B cell (primary cell): ENCODE measurements around the gene FRMD4A. TPM values are rescaled to one million over a fixed set of nuclear protein-coding genes. Genes with fewer than 3 reads are reported as not detected.

Experiments
- ATAC-seq: fragments of 200-7000 bp; cut with Tn5 transposase; one replicate; pipeline ENCODE4 v1.10.0; 2021; ENCODE audit warnings: low read depth, mild to moderate bottlenecking, moderate number of reproducible peaks, moderate library complexity
- CTCF ChIA-PET: fragments of 350-600 bp; sonication (Branson Sonifier 250); formaldehyde crosslinking; loops from one replicate; lab custom pipeline; 2021; ENCODE audit warnings: antibody characterized with exemption, inconsistent platforms; lab: Charles Lee
- POLR2A ChIA-PET: fragments of 350-600 bp; sonication (Branson Sonifier 250); formaldehyde crosslinking; loops from one replicate; lab custom pipeline; 2021; ENCODE audit warnings: antibody characterized with exemption; lab: Charles Lee
- DNase-seq: peaks from one replicate; pipeline ENCODE4 v3.0.0; 2013
- H2AFZ ChIP-seq: 2 replicates; pipeline ENCODE4 v1.6.1; 2012; ENCODE audit warnings: mild to moderate bottlenecking, low read depth, low read length; ENCODE audit not compliant: insufficient read depth, poor library complexity, severe bottlenecking
- H3K27ac ChIP-seq, 2 donors: 1 replicate in 1 of 2; 2 replicates in 1 of 2; pipeline ENCODE4 v1.5.1; 2012 to 2013; ENCODE audit warnings: low read length in 2 of 2, mild to moderate bottlenecking in 2 of 2, moderate library complexity in 1 of 2
- H3K27me3 ChIP-seq, 4 experiments: fragments of 200-600 bp in 1 of 4; sonication (generic) in 1 of 4; replicated peaks in 1 of 4; 1 replicate in 2 of 4; 2 replicates in 2 of 4; pipeline versions ENCODE4 v1.6.1 to v1.7.0; 2013 to 2016; ENCODE audit warnings: low read length in 3 of 4, mild to moderate bottlenecking in 2 of 4, mixed read lengths in 1 of 4, moderate library complexity in 1 of 4; ENCODE audit not compliant: insufficient read depth in 4 of 4, control insufficient read depth in 3 of 4; ENCODE audit errors: control extremely low read depth in 1 of 4
- H3K36me3 ChIP-seq, 2 experiments: replicated peaks in 1 of 2; 1 replicate in 1 of 2; 2 replicates in 1 of 2; pipeline versions ENCODE4 v1.6.1 to v1.7.1; 2013; ENCODE audit warnings: low read length in 1 of 2; ENCODE audit not compliant: insufficient read depth in 2 of 2, control insufficient read depth in 1 of 2; ENCODE audit errors: control extremely low read depth in 1 of 2, extremely low read depth in 1 of 2
- H3K4me1 ChIP-seq, 2 donors: fragments of 200-600 bp in 1 of 2; sonication (generic) in 1 of 2; 1 replicate in 1 of 2; 2 replicates in 1 of 2; pipeline versions ENCODE4 v1.5.1 to v1.6.1; 2013 to 2017; ENCODE audit warnings: low read length in 2 of 2; ENCODE audit not compliant: control insufficient read depth in 2 of 2, insufficient read depth in 2 of 2
- H3K4me2 ChIP-seq: replicated peaks from 2 replicates; pipeline ENCODE3; 2012; ENCODE audit warnings: mild to moderate bottlenecking, low read depth, low read length; ENCODE audit not compliant: poor library complexity, severe bottlenecking
- H3K4me3 ChIP-seq, 5 experiments: fragments of 200-600 bp in 1 of 5; sonication (generic) in 1 of 5; 1 replicate in 3 of 5; 2 replicates in 2 of 5; pipeline versions ENCODE4 v1.5.1 to v1.7.0; 2011 to 2016; ENCODE audit warnings: low read length in 4 of 5, mild to moderate bottlenecking in 4 of 5, low read depth in 2 of 5, control low read depth in 1 of 5, moderate library complexity in 1 of 5; ENCODE audit not compliant: insufficient read depth in 1 of 5; ENCODE audit errors: control extremely low read depth in 1 of 5, extremely low read depth in 1 of 5
- H3K79me2 ChIP-seq: fragments of 200-600 bp; sonication (generic); one replicate; pipeline ENCODE4 v1.6.0; 2016; ENCODE audit warnings: low read length; ENCODE audit not compliant: control insufficient read depth, insufficient read depth
- H3K9ac ChIP-seq: fragments of 200-600 bp; sonication (generic); 2 replicates; pipeline ENCODE4 v1.6.1; 2017; ENCODE audit warnings: mild to moderate bottlenecking, low read length, moderate library complexity
- H3K9me3 ChIP-seq, 3 donors: one replicate each; pipeline versions ENCODE4 v1.6.1 to v1.7.1; 2013; ENCODE audit warnings: low read length in 2 of 3; ENCODE audit not compliant: control insufficient read depth in 2 of 3, insufficient read depth in 1 of 3; ENCODE audit errors: control extremely low read depth in 1 of 3
- H4K20me1 ChIP-seq: 2 replicates; pipeline ENCODE4 v1.6.0; 2012; ENCODE audit warnings: mild to moderate bottlenecking, low read length; ENCODE audit not compliant: insufficient read depth, control insufficient read depth, poor library complexity, severe bottlenecking
- H3K27ac Mint-ChIP-seq: one replicate; pipeline ENCODE4 v1.8.0; 2021; ENCODE audit warnings: mixed read lengths
- H3K27me3 Mint-ChIP-seq: one replicate; pipeline ENCODE4 v1.8.0; 2021; ENCODE audit warnings: mixed read lengths
- H3K4me1 Mint-ChIP-seq: one replicate; pipeline ENCODE4 v1.8.0; 2021; ENCODE audit warnings: mixed read lengths
- H3K4me3 Mint-ChIP-seq: one replicate; pipeline ENCODE4 v1.8.0; 2021; ENCODE audit warnings: mixed read lengths
- H3K9me3 Mint-ChIP-seq: one replicate; pipeline ENCODE4 v1.8.0; 2022; ENCODE audit warnings: mixed read lengths; ENCODE audit not compliant: insufficient read depth
- CTCF ChIP-seq: fragments of 200-600 bp; IDR thresholded peaks from one replicate; pipeline ENCODE4 v1.8.0; 2022; ENCODE audit warnings: antibody characterized with exemption, mild to moderate bottlenecking
- EZH2 ChIP-seq: IDR thresholded peaks from 2 replicates; pipeline ENCODE4 v1.6.1; 2012; ENCODE audit warnings: borderline replicate concordance, low read depth, mild to moderate bottlenecking, moderate library complexity, low read length; ENCODE audit not compliant: insufficient read depth, poor library complexity, severe bottlenecking
- WGBS: methylation state at CpG from one replicate; pipeline ENCODE4 v1.1.5; 2013; ENCODE audit warnings: missing lambda C conversion rate; ENCODE audit not compliant: insufficient coverage; 5-methylcytosine and 5-hydroxymethylcytosine counted together
- intact Hi-C: fragments of 100-400 bp; cut with micrococcal nuclease; formaldehyde crosslinking; loops from one replicate; pipeline ENCODE4 v1.10.0; 2022
- polyA plus RNA-seq: library from polyadenylated mRNA; depleted of rRNA; stranded (reverse); fragments of >200 nt; gene quantifications from 2 replicates; pipeline ENCODE4 v1.2.3, GENCODE V29; 2012
- total RNA-seq, 2 donors: library from RNA; stranded (reverse); fragments of 120-200 nt in 1 of 2; gene quantifications; 1 replicate in 1 of 2; 2 replicates in 1 of 2; pipeline versions ENCODE4 v1.2.3 to v1.2.4, GENCODE V29; 2013 to 2022

Gene FRMD4A
- total and polyA plus RNA-seq, 2 donors (not counting 1 experiment from before 2014, with no cell fraction given): 0.76 to 3.4 TPM

- intact Hi-C loops: no loop called here
- Mint-ChIP-seq H3K4me1 (peaks cover 27% of the 10 kb centered on the region), H3K4me3 (no peak overlapping the region), H3K9me3 (peaks cover 3% of the 10 kb centered on the region), H3K27ac (no peak overlapping the region), H3K27me3 (peaks cover 11% of the 10 kb centered on the region)
- H3K4me3 ChIP-seq: no peak overlapping the region
- H3K79me2 ChIP-seq: no peaks in the 10 kb centered on the region
- CTCF ChIA-PET: interaction anchor here (1.2 kb wide), 1 partner anchor 234 kb away, joined by 3 read pairs; no protein-coding TSS in a partner anchor
- no peak overlapping the region for H2AFZ ChIP-seq
- H3K9ac ChIP-seq: no peak overlapping the region
- H3K27ac ChIP-seq: no peak overlapping the region
- ATAC-seq (no peak), DNase-seq (no peak)
- POLR2A ChIA-PET: no interaction called here
- no peak overlapping the region for H3K4me2 ChIP-seq
- peaks cover 9 to 17% of the 10 kb centered on the region in 2 donors for H3K4me1 ChIP-seq
- peaks cover 0 to 4% (median 0%) of the 10 kb centered on the region in 4 experiments for H3K27me3 ChIP-seq
- WGBS: no CpG with 5 or more reads among the region's 3 CpGs
- peaks cover 0 to 11% (median 2%) of the 10 kb centered on the region in 3 donors for H3K9me3 ChIP-seq
- no peaks in the 10 kb centered on the region for H3K36me3 ChIP-seq
- H4K20me1 ChIP-seq: no peaks in the 10 kb centered on the region
- TF ChIP-seq CTCF (no peak), EZH2 (no peak)
These were observed 313.3 kb downstream of the FRMD4A start for GRCh38 chr10:14017467-14017866.

GRCh38 chr10:14016931-14017333, 313.8 kb downstream of the FRMD4A start:
- Histone ChIP-seq H3K27ac (no peak overlapping the region), H3K4me1 (peaks cover 9 to 12% of the 10 kb centered on the region in 2 donors), H3K4me2 (no peak overlapping the region), H3K9me3 (peaks cover 0 to 11% (median 2%) of the 10 kb centered on the region in 3 donors), H3K4me3 (no peak overlapping the region), H4K20me1 (no peaks in the 10 kb centered on the region), H3K27me3 (peaks cover 0 to 4% (median 0%) of the 10 kb centered on the region in 4 experiments), H2AFZ (no peak overlapping the region), H3K79me2 (no peaks in the 10 kb centered on the region), H3K36me3 (no peaks in the 10 kb centered on the region), H3K9ac (no peak overlapping the region)
- ChIA-PET CTCF (interaction anchor here (1.2 kb wide), 2 partner anchors 11 to 233 kb away, joined by 3 read pairs; no protein-coding TSS in a partner anchor), POLR2A (no interaction called here)
- 87% methylated on average over 5 of the region's 6 CpGs for WGBS
- peaks cover 21% of the 10 kb centered on the region for H3K4me1 Mint-ChIP-seq
- no peak for TF ChIP-seq EZH2
- TF ChIP-seq CTCF: no peak
- DNase-seq: no peak
- no peak for ATAC-seq
- H3K27me3 Mint-ChIP-seq: peaks cover 7% of the 10 kb centered on the region
- intact Hi-C loops: no loop called here
- H3K27ac Mint-ChIP-seq: no peak overlapping the region
- no peak overlapping the region for H3K4me3 Mint-ChIP-seq
- peaks cover 3% of the 10 kb centered on the region for H3K9me3 Mint-ChIP-seq
